K562 (cell line): Measurements from ENCODE around the gene INO80. TPM values are rescaled to one million over a fixed set of nuclear protein-coding genes. Genes with fewer than 3 reads are reported as not detected.

Experiments
- ATAC-seq: fragments of 200-7000 bp; cut with Tn5 transposase; 3 replicates; pipeline ENCODE4 v1.9.1; 2020; ENCODE audit warnings: moderate library complexity
- BruUV-seq: library from RNA; stranded (reverse); fragments of 400-500 nt; replicated peaks from 2 replicates; lab custom pipeline; 2021; lab: Mats Ljungman, UMichigan
- CTCF ChIA-PET: fragments of 300-600 bp; formaldehyde crosslinking; extraction: SDS; loops from one replicate; lab custom pipeline; 2021; ENCODE audit warnings: low intra/inter-chr PET ratio; lab: Yijun Ruan, JAX
- POLR2A ChIA-PET: fragments of 300-600, 350-650 bp; sonication (Branson Sonifier 250); formaldehyde crosslinking; extraction: SDS; loops from one replicate; lab custom pipeline; 2021; ENCODE audit warnings: antibody characterized with exemption, inconsistent platforms; lab: Yijun Ruan, JAX
- DNase-seq, 4 experiments: peaks; one replicate each; pipeline versions ENCODE4 v3.0.0 to v3.0.0-alpha.2; 2011 to 2018; ENCODE audit warnings: low spot score in 3 of 4, mixed read lengths in 3 of 4; ENCODE audit errors: extremely low read depth in 1 of 4
- FAIRE-seq: peaks from 2 replicates; lab custom pipeline; 2011; peaks lifted over from hg19 to GRCh38; lab: Jason Lieb, UNC
- H2AFZ ChIP-seq: 2 replicates; pipeline ENCODE4 v1.6.0; 2011; ENCODE audit warnings: low read depth, low read length, control low read depth, inconsistent platforms
- H3K27ac ChIP-seq: fragments of 200-600 bp; 3 replicates; pipeline ENCODE4 v1.8.0; 2011; ENCODE audit warnings: low read depth, mild to moderate bottlenecking, control low read depth, inconsistent platforms, low read length, moderate library complexity, mixed read lengths; ENCODE audit errors: extremely low read depth
- H3K27me3 ChIP-seq, 2 experiments: fragments of 300-600 bp in 1 of 2; 2 replicates in 1 of 2; 3 replicates in 1 of 2; pipeline versions ENCODE4 v1.6.0 to v1.8.0; 2011; ENCODE audit warnings: inconsistent platforms in 2 of 2, low read length in 2 of 2, mild to moderate bottlenecking in 1 of 2, mixed read lengths in 1 of 2, moderate library complexity in 1 of 2; ENCODE audit not compliant: control insufficient read depth in 2 of 2, insufficient read depth in 2 of 2
- H3K36me3 ChIP-seq: fragments of 300-600 bp; 3 replicates; pipeline ENCODE4 v1.8.0; 2011; ENCODE audit warnings: mild to moderate bottlenecking, low read length, inconsistent platforms; ENCODE audit not compliant: control insufficient read depth, insufficient read depth
- H3K4me1 ChIP-seq, 2 experiments: fragments of 200-600 bp in 1 of 2; replicated peaks in 1 of 2; 2 replicates in 1 of 2; 3 replicates in 1 of 2; pipeline versions ENCODE4 v1.5.1 to v1.8.0; 2011; ENCODE audit warnings: inconsistent platforms in 2 of 2, low read length in 2 of 2, mild to moderate bottlenecking in 1 of 2, mixed read lengths in 1 of 2, moderate library complexity in 1 of 2; ENCODE audit not compliant: control insufficient read depth in 2 of 2, insufficient read depth in 2 of 2
- H3K4me2 ChIP-seq: 2 replicates; pipeline ENCODE4 v1.6.1; 2011; ENCODE audit warnings: low read length, control low read depth, inconsistent platforms, mixed read lengths; ENCODE audit not compliant: insufficient read depth
- H3K4me3 ChIP-seq: fragments of 200-600 bp; sonication (generic), shearing (Covaris generic); 2 replicates; pipeline ENCODE4 v1.5.1; 2016; ENCODE audit warnings: control low read depth, inconsistent platforms
- H3K79me2 ChIP-seq: fragments of 200-600 bp; 3 replicates; pipeline ENCODE4 v1.8.0; 2011; ENCODE audit warnings: low read length, inconsistent platforms; ENCODE audit not compliant: control insufficient read depth, insufficient read depth
- H3K9ac ChIP-seq, 2 experiments: 2 replicates each; pipeline versions ENCODE4 v1.6.0 to v1.6.1; 2011; ENCODE audit warnings: low read depth in 2 of 2, low read length in 2 of 2, control low read depth in 1 of 2, inconsistent platforms in 1 of 2, mild to moderate bottlenecking in 1 of 2, mixed read lengths in 1 of 2; ENCODE audit not compliant: insufficient read depth in 1 of 2
- H3K9me1 ChIP-seq: one replicate; pipeline ENCODE4 v1.6.0; 2011; ENCODE audit warnings: inconsistent platforms, mild to moderate bottlenecking, low read length, moderate library complexity; ENCODE audit not compliant: control insufficient read depth, insufficient read depth
- H3K9me3 ChIP-seq: replicated peaks from 2 replicates; pipeline ENCODE4 v1.5.1; 2011; ENCODE audit warnings: low read depth, low read length, inconsistent platforms; ENCODE audit not compliant: control insufficient read depth, insufficient read depth
- H4K20me1 ChIP-seq: replicated peaks from 2 replicates; pipeline ENCODE4 v1.6.1; 2011; ENCODE audit warnings: low read length, inconsistent platforms, mixed read lengths; ENCODE audit not compliant: control insufficient read depth, insufficient read depth
- POLR3A ChIP-seq: IDR thresholded peaks from 2 replicates; pipeline ENCODE4 v1.6.1; 2011; ENCODE audit warnings: borderline replicate concordance, mild to moderate bottlenecking, moderate library complexity; ENCODE audit not compliant: insufficient read length, insufficient read depth; ENCODE audit errors: extremely low read depth
- ZNF197 ChIP-seq: fragments of 200-800 bp; sonication (Bioruptor generic); IDR thresholded peaks from 2 replicates; pipeline ENCODE4 v1.6.1; 2016; ENCODE audit warnings: low read depth, missing genetic modification characterization, missing compliant biosample characterization
- WGBS: fragments of 100-300 bp; shearing (Covaris generic); methylation state at CpG from one replicate; pipeline ENCODE4 v1.1.6; 2016; ENCODE audit warnings: low coverage, mixed read lengths; ENCODE audit not compliant: insufficient coverage; ENCODE audit errors: missing lambda C conversion rate; 5-methylcytosine and 5-hydroxymethylcytosine counted together
- in situ Hi-C: fragments of 300-500 bp; cut with MboI; formaldehyde crosslinking; loops from 4 replicates; pipeline ENCODE4 v1.15.0; 2018; ENCODE audit warnings: inconsistent platforms, mixed read lengths
- intact Hi-C: fragments of 100-400 bp; cut with micrococcal nuclease; formaldehyde crosslinking; loops from 2 replicates; pipeline ENCODE4 v1.14.2; 2022
- polyA plus RNA-seq, 8 experiments: library from polyadenylated mRNA; depleted of rRNA in 4 of 8; stranded (reverse) in 5 of 8; unstranded in 3 of 8; fragments of >200 nt; fragmentation: Nextera tagmentation in 2 of 8; fragmentation: Illumina TruSeq in 1 of 8; extraction: Ambion mirVana in 2 of 8; extraction: Trizol in 1 of 8; gene quantifications; 2 replicates each; pipeline versions ENCODE4 v1.2.1 to v1.2.3, GENCODE V29; 2011 to 2014; ENCODE audit warnings: inconsistent platforms in 1 of 8, missing spikeins in 1 of 8
- total RNA-seq, 7 experiments: library from RNA; depleted of rRNA in 6 of 7; stranded (reverse); fragments of >200 nt in 6 of 7; fragmentation: Illumina TruSeq in 2 of 7; extraction: Trizol in 2 of 7; gene quantifications; 2 replicates each; pipeline versions ENCODE4 v1.2.1 to v1.2.3, GENCODE V29; 2011 to 2021; ENCODE audit warnings: low replicate concordance in 1 of 7
- TF ChIP-seq, protein P1 (sequence below), 2 experiments: fragments of 450-650 bp in 1 of 2; sonication (generic) in 1 of 2; formaldehyde crosslinking in 1 of 2; IDR thresholded peaks; 2 replicates each; pipeline versions ENCODE4 v1.7.1 to v1.9.0; 2016 to 2022; ENCODE audit warnings: inconsistent platforms in 1 of 2, mild to moderate bottlenecking in 1 of 2, missing genetic modification reagents in 1 of 2
- TF ChIP-seq, protein P2 (sequence below): fragments of 250-450 bp; sonication (Bioruptor Pico); IDR thresholded peaks from 2 replicates; pipeline ENCODE4 v1.4.0; 2020

Gene INO80
- total and polyA plus RNA-seq, 9 of the 15 experiments (the other 6 are each of a cell fraction or from before 2014, with no cell fraction given): 1.1 to 25.7 (median 19.9) TPM

DNA sequence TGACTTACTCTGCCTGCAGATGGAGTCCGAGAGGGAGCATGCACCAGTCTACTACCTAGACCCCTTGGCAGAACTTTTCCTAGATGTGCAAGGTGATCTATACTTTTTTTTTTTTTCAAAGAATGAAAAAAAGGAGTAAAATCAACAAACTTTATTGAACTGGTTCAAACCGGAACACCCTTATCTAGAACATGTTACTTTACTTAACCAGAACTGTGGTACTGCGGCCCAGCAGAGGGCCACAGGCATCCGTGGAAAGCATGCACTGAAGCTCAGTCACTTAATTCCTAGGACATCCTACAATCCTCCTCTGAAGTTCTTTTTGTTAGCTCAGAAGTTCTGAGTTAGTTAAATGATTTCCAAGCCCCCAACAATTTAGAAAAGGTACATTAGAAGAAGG, 141.2 kb downstream of the INO80 start:
- FAIRE-seq (no peak), DNase-seq (peak in 1 of 4 experiments; percentile 30), ATAC-seq (0 out of 3 replicates have a peak, but pooled peaks have one; percentile 37)
- H3K9me3 ChIP-seq: no peaks in the 10 kb centered on the region
- H3K4me3 ChIP-seq: no peak overlapping the region
- H4K20me1 ChIP-seq: peaks cover 3% of the 10 kb centered on the region; the same call in 1 of the 2 replicates
- H3K36me3 ChIP-seq: peaks cover 36% of the 10 kb centered on the region; the same call in 2 of the 3 replicates
- no peaks in the 10 kb centered on the region for H3K79me2 ChIP-seq
- H2AFZ ChIP-seq: no peak overlapping the region
- H3K9me1 ChIP-seq: no peaks in the 10 kb centered on the region
- no peak overlapping the region for H3K27ac ChIP-seq
- BruUV-seq: no TSS peak
- POLR2A ChIA-PET: interaction anchor here (1.0 to 1.7 kb wide), 3 partner anchors 11 to 23 kb away, joined by 3 to 6 read pairs (median 4); no protein-coding TSS in a partner anchor
- in situ Hi-C loops (no loop called here), intact Hi-C loops (no loop called here)
- H3K4me1 ChIP-seq: no peaks in the 10 kb centered on the region; a peak in 1 of 5 replicates
- no peak overlapping the region for H3K4me2 ChIP-seq
- no peak overlapping the region for H3K9ac ChIP-seq
- 83% methylated on average over 4 of the region's 4 CpGs for WGBS
- CTCF ChIA-PET: no interaction called here
- no peaks in the 10 kb centered on the region for H3K27me3 ChIP-seq
- TF ChIP-seq ZNF197 (CRISPR knock-in tag) (no peak), POLR3A (no peak)
- TF ChIP-seq, protein P1, sequence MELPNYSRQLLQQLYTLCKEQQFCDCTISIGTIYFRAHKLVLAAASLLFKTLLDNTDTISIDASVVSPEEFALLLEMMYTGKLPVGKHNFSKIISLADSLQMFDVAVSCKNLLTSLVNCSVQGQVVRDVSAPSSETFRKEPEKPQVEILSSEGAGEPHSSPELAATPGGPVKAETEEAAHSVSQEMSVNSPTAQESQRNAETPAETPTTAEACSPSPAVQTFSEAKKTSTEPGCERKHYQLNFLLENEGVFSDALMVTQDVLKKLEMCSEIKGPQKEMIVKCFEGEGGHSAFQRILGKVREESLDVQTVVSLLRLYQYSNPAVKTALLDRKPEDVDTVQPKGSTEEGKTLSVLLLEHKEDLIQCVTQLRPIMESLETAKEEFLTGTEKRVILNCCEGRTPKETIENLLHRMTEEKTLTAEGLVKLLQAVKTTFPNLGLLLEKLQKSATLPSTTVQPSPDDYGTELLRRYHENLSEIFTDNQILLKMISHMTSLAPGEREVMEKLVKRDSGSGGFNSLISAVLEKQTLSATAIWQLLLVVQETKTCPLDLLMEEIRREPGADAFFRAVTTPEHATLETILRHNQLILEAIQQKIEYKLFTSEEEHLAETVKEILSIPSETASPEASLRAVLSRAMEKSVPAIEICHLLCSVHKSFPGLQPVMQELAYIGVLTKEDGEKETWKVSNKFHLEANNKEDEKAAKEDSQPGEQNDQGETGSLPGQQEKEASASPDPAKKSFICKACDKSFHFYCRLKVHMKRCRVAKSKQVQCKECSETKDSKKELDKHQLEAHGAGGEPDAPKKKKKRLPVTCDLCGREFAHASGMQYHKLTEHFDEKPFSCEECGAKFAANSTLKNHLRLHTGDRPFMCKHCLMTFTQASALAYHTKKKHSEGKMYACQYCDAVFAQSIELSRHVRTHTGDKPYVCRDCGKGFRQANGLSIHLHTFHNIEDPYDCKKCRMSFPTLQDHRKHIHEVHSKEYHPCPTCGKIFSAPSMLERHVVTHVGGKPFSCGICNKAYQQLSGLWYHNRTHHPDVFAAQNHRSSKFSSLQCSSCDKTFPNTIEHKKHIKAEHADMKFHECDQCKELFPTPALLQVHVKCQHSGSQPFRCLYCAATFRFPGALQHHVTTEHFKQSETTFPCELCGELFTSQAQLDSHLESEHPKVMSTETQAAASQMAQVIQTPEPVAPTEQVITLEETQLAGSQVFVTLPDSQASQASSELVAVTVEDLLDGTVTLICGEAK (IDR thresholded peaks at IDR 0.05): peak; percentile 76
- TF ChIP-seq, protein P1 (CRISPR knock-in tag; IDR thresholded peaks at IDR 0.05): no peak
- TF ChIP-seq, protein P2, sequence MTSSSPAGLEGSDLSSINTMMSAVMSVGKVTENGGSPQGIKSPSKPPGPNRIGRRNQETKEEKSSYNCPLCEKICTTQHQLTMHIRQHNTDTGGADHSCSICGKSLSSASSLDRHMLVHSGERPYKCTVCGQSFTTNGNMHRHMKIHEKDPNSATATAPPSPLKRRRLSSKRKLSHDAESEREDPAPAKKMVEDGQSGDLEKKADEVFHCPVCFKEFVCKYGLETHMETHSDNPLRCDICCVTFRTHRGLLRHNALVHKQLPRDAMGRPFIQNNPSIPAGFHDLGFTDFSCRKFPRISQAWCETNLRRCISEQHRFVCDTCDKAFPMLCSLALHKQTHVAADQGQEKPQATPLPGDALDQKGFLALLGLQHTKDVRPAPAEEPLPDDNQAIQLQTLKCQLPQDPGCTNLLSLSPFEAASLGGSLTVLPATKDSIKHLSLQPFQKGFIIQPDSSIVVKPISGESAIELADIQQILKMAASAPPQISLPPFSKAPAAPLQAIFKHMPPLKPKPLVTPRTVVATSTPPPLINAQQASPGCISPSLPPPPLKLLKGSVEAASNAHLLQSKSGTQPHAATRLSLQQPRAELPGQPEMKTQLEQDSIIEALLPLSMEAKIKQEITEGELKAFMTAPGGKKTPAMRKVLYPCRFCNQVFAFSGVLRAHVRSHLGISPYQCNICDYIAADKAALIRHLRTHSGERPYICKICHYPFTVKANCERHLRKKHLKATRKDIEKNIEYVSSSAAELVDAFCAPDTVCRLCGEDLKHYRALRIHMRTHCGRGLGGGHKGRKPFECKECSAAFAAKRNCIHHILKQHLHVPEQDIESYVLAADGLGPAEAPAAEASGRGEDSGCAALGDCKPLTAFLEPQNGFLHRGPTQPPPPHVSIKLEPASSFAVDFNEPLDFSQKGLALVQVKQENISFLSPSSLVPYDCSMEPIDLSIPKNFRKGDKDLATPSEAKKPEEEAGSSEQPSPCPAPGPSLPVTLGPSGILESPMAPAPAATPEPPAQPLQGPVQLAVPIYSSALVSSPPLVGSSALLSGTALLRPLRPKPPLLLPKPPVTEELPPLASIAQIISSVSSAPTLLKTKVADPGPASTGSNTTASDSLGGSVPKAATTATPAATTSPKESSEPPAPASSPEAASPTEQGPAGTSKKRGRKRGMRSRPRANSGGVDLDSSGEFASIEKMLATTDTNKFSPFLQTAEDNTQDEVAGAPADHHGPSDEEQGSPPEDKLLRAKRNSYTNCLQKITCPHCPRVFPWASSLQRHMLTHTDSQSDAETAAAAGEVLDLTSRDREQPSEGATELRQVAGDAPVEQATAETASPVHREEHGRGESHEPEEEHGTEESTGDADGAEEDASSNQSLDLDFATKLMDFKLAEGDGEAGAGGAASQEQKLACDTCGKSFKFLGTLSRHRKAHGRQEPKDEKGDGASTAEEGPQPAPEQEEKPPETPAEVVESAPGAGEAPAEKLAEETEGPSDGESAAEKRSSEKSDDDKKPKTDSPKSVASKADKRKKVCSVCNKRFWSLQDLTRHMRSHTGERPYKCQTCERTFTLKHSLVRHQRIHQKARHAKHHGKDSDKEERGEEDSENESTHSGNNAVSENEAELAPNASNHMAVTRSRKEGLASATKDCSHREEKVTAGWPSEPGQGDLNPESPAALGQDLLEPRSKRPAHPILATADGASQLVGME (CRISPR knock-in tag): no peak
